Epithelial cell of esophagus (primary cell): ENCODE measurements around the gene TMEM244.

Experiments used
- DNase-seq: peaks from one replicate; pipeline ENCODE4 v3.0.0; 2010; ENCODE audit warnings: low read depth
- H3K4me3 ChIP-seq: 2 replicates; pipeline ENCODE4 v1.5.1; 2011; ENCODE audit warnings: mild to moderate bottlenecking, low read length, control low read depth
- CTCF ChIP-seq: IDR thresholded peaks from 2 replicates; pipeline ENCODE4 v1.5.1; 2011; ENCODE audit warnings: low read depth, mild to moderate bottlenecking, low read length, control low read depth, inconsistent platforms; ENCODE audit not compliant: insufficient read depth; ENCODE audit errors: missing control alignments

The TMEM244 gene

GRCh38 chr6:129901910-129902309 lies 40.8 kb upstream of the TMEM244 start:
- no peak overlapping the region for H3K4me3 ChIP-seq
- peak; percentile 82 for DNase-seq
- TF ChIP-seq CTCF = no peak

- no peak for TF ChIP-seq CTCF
- DNase-seq = peak; percentile 42
Measured at GRCh38 chr6:129895692-129896091, 34.6 kb upstream of the TMEM244 start.

GRCh38 chr6:129894921-129895320 lies 33.8 kb upstream of the TMEM244 start:
- no peak for TF ChIP-seq CTCF
- no peak for DNase-seq
- no peak overlapping the region for H3K4me3 ChIP-seq

More at GRCh38 chr6:129895692-129896091, 34.6 kb upstream of the TMEM244 start:
- H3K4me3 ChIP-seq = no peak overlapping the region

- TF ChIP-seq CTCF = peak; percentile 33
- H3K4me3 ChIP-seq = no peak overlapping the region
- peak; percentile 56 for DNase-seq
Measured at GRCh38 chr6:129893640-129894039, 32.5 kb upstream of the TMEM244 start.

- H3K4me3 ChIP-seq = no peak overlapping the region
- DNase-seq = peak; percentile 30
- TF ChIP-seq CTCF = no peak
Measured at GRCh38 chr6:129890701-129891100, 29.6 kb upstream of the TMEM244 start.

GRCh38 chr6:129890164-129890563 lies 29.0 kb upstream of the TMEM244 start:
- TF ChIP-seq CTCF = no peak
- no peak overlapping the region for H3K4me3 ChIP-seq
- peak; percentile 90 for DNase-seq

GRCh38 chr6:129889580-129889979 lies 28.5 kb upstream of the TMEM244 start:
- TF ChIP-seq CTCF = no peak
- H3K4me3 ChIP-seq = no peak overlapping the region
- peak; percentile 87 for DNase-seq
